Colonic mucosa (tissue), 4 donors: ENCODE measurements around the gene OPCML. TPM values are rescaled to one million over a fixed set of nuclear protein-coding genes. Genes with fewer than 3 reads are reported as not detected.

Experiments used
- DNase-seq: peaks from one replicate; pipeline ENCODE4 v3.0.0-alpha.2; 2020
- H3K27ac ChIP-seq: fragments of 200-600 bp; one replicate; pipeline ENCODE4 v1.8.0; 2021
- H3K27me3 ChIP-seq: fragments of 200-600 bp; one replicate; pipeline ENCODE4 v1.8.0; 2021
- H3K36me3 ChIP-seq: fragments of 200-600 bp; one replicate; pipeline ENCODE4 v1.8.0; 2021
- H3K4me1 ChIP-seq: fragments of 200-600 bp; one replicate; pipeline ENCODE4 v1.8.0; 2021; ENCODE audit warnings: mild to moderate bottlenecking
- H3K4me3 ChIP-seq: fragments of 200-600 bp; one replicate; pipeline ENCODE4 v1.8.0; 2021
- H3K9ac ChIP-seq, 2 donors: one replicate each; pipeline ENCODE4 v1.7.0; 2013; ENCODE audit warnings: control low read depth in 2 of 2, low read depth in 2 of 2, low read length in 2 of 2
- H3K9me3 ChIP-seq: fragments of 200-600 bp; one replicate; pipeline ENCODE4 v1.8.0; 2021
- CTCF ChIP-seq: fragments of 200-600 bp; IDR thresholded peaks from one replicate; pipeline ENCODE4 v1.8.0; 2022; ENCODE audit warnings: antibody characterized with exemption, mild to moderate bottlenecking
- intact Hi-C: fragments of 100-400 bp; cut with DNase I; formaldehyde crosslinking; loops from one replicate; pipeline ENCODE4 v1.14.1; 2022
- total RNA-seq, 2 donors: library from RNA; stranded (reverse); fragmentation: NEBNext Ultra II Directional in 1 of 2; extraction: Animal tissue kit (Norgen Biotek cat#: 25700) in 1 of 2; gene quantifications; one replicate each; pipeline ENCODE4 v1.2.1, GENCODE V29; 2021
- donor health status: healthy.
- donor health status: DM: no; HTN: no; CAD: no.
- donor health status: DM: no; HTN: no; CAD: no.

OPCML gene
- total RNA-seq, 2 donors from 2014 or later, result 0.08 TPM; not detected in 1

GRCh38 chr11:132427611-132428010 is 1104.7 kb downstream of the OPCML start:
- Histone ChIP-seq H3K4me1 (no peaks in the 10 kb centered on the region), H3K36me3 (no peaks in the 10 kb centered on the region), H3K27ac (no peak overlapping the region), H3K9ac (no peak overlapping the region), H3K27me3 (no peaks in the 10 kb centered on the region), H3K9me3 (no peaks in the 10 kb centered on the region), H3K4me3 (no peak overlapping the region)
- no peak for DNase-seq
- no peak for TF ChIP-seq CTCF
- intact Hi-C loops, result no loop called here

- H3K4me3 ChIP-seq, result no peak overlapping the region
- no peaks in the 10 kb centered on the region for H3K4me1 ChIP-seq
- H3K9ac ChIP-seq, result no peak overlapping the region
- intact Hi-C loops, result no loop called here
- H3K36me3 ChIP-seq, result no peaks in the 10 kb centered on the region
- no peak for TF ChIP-seq CTCF
- no peak overlapping the region for H3K27ac ChIP-seq
- H3K9me3 ChIP-seq, result no peaks in the 10 kb centered on the region
- DNase-seq, result no peak
- H3K27me3 ChIP-seq, result no peaks in the 10 kb centered on the region
Observed at GRCh38 chr11:132424433-132424832, 1107.9 kb downstream of the OPCML start.

GRCh38 chr11:132423266-132423665 is 1109.0 kb downstream of the OPCML start:
- Histone ChIP-seq H3K27me3 (no peaks in the 10 kb centered on the region), H3K9me3 (no peaks in the 10 kb centered on the region), H3K4me1 (no peaks in the 10 kb centered on the region), H3K27ac (no peak overlapping the region), H3K36me3 (no peaks in the 10 kb centered on the region), H3K4me3 (no peak overlapping the region), H3K9ac (no peak overlapping the region)
- intact Hi-C loops, result no loop called here
- no peak for TF ChIP-seq CTCF
- DNase-seq, result no peak

- H3K27ac ChIP-seq, result no peak overlapping the region
- no peaks in the 10 kb centered on the region for H3K4me1 ChIP-seq
- no peak overlapping the region for H3K4me3 ChIP-seq
- DNase-seq, result no peak
- H3K9me3 ChIP-seq, result no peaks in the 10 kb centered on the region
- no peaks in the 10 kb centered on the region for H3K27me3 ChIP-seq
- H3K9ac ChIP-seq, result no peak overlapping the region
- TF ChIP-seq CTCF, result no peak
- intact Hi-C loops, result no loop called here
- no peaks in the 10 kb centered on the region for H3K36me3 ChIP-seq
Observed at GRCh38 chr11:132422722-132423121, 1109.6 kb downstream of the OPCML start.

- Histone ChIP-seq H3K27me3 (no peaks in the 10 kb centered on the region), H3K4me3 (no peak overlapping the region), H3K4me1 (no peaks in the 10 kb centered on the region), H3K9me3 (no peaks in the 10 kb centered on the region), H3K9ac (no peak overlapping the region), H3K36me3 (no peaks in the 10 kb centered on the region), H3K27ac (no peak overlapping the region)
- intact Hi-C loops, result no loop called here
- no peak for TF ChIP-seq CTCF
- DNase-seq, result no peak
Observed at GRCh38 chr11:132421555-132421954, 1110.7 kb downstream of the OPCML start.

- H3K4me1 ChIP-seq, result no peaks in the 10 kb centered on the region
- H3K27ac ChIP-seq, result no peak overlapping the region
- no peak overlapping the region for H3K9ac ChIP-seq
- DNase-seq, result no peak
- no peak for TF ChIP-seq CTCF
- no peak overlapping the region for H3K4me3 ChIP-seq
- H3K27me3 ChIP-seq, result no peaks in the 10 kb centered on the region
- H3K9me3 ChIP-seq, result no peaks in the 10 kb centered on the region
- intact Hi-C loops, result no loop called here
- no peaks in the 10 kb centered on the region for H3K36me3 ChIP-seq
Observed at GRCh38 chr11:132414451-132414850, 1117.8 kb downstream of the OPCML start.
